GM19324 (cell line): ENCODE measurements around the gene CASTOR2.
"Not testable (repeated sequence)": the region's sequence is repeated elsewhere in the genome, so short reads cannot be mapped to it uniquely, and the experiment has no call there.

ENCODE experiments used
- ATAC-seq: cut with Tn5 transposase; IDR thresholded peaks from one replicate; pipeline ENCODE4 v1.9.1; 2021; ENCODE audit warnings: mild to moderate bottlenecking, moderate library complexity; ENCODE audit not compliant: unreplicated experiment, low FRiP score

CASTOR2 gene

GRCh38 chr7:74993121-74993520 lies 28.6 kb downstream of the CASTOR2 start:
- no peak for ATAC-seq

GRCh38 chr7:74994869-74995543 lies 30.5 kb downstream of the CASTOR2 start:
- ATAC-seq = not testable (repeated sequence)

- not testable (repeated sequence) for ATAC-seq
Observed at GRCh38 chr7:74996361-74996760, 31.9 kb downstream of the CASTOR2 start.

- not testable (repeated sequence) for ATAC-seq
Observed at GRCh38 chr7:74997811-74998210, 33.3 kb downstream of the CASTOR2 start.

- not testable (repeated sequence) for ATAC-seq
Observed at GRCh38 chr7:75001356-75001755, 36.9 kb downstream of the CASTOR2 start.

GRCh38 chr7:75010036-75010435 lies 45.5 kb downstream of the CASTOR2 start:
- ATAC-seq = no peak

- ATAC-seq = no peak
Observed at GRCh38 chr7:75017832-75018231, 53.3 kb downstream of the CASTOR2 start.

- ATAC-seq = no peak
Observed at GRCh38 chr7:75018570-75019364, 54.3 kb downstream of the CASTOR2 start.

- no peak for ATAC-seq
Observed at GRCh38 chr7:75019800-75020199, 55.3 kb downstream of the CASTOR2 start.

- ATAC-seq = no peak
Observed at GRCh38 chr7:75024922-75025321, 60.4 kb downstream of the CASTOR2 start.

GRCh38 chr7:75028299-75028698 lies 63.8 kb downstream of the CASTOR2 start:
- ATAC-seq = no peak

- ATAC-seq = no peak
Observed at GRCh38 chr7:75033064-75033463, 68.6 kb downstream of the CASTOR2 start.

- ATAC-seq = no peak
Observed at GRCh38 chr7:75033826-75034225, 69.3 kb downstream of the CASTOR2 start.

- no peak for ATAC-seq
Observed at GRCh38 chr7:75038508-75038907, 74.0 kb downstream of the CASTOR2 start.

- no peak for ATAC-seq
Observed at GRCh38 chr7:75039166-75039565, 74.7 kb downstream of the CASTOR2 start.

GRCh38 chr7:75039709-75040108 lies 75.2 kb downstream of the CASTOR2 start:
- ATAC-seq = no peak

GRCh38 chr7:75040512-75040911 lies 76.0 kb downstream of the CASTOR2 start:
- no peak for ATAC-seq

GRCh38 chr7:75042286-75042685 lies 77.8 kb downstream of the CASTOR2 start:
- no peak for ATAC-seq

GRCh38 chr7:75042831-75043703 lies 78.6 kb downstream of the CASTOR2 start:
- no peak for ATAC-seq

GRCh38 chr7:75045881-75046280 lies 81.4 kb downstream of the CASTOR2 start:
- no peak for ATAC-seq
